Embryonic facial prominence (tissue), 1 donor: ENCODE data around the gene MED12L.

Experiments
- DNase-seq: peaks from one replicate; pipeline ENCODE4 v3.0.0-alpha.2; 2016; ENCODE audit errors: extremely low spot score

MED12L gene

DNA sequence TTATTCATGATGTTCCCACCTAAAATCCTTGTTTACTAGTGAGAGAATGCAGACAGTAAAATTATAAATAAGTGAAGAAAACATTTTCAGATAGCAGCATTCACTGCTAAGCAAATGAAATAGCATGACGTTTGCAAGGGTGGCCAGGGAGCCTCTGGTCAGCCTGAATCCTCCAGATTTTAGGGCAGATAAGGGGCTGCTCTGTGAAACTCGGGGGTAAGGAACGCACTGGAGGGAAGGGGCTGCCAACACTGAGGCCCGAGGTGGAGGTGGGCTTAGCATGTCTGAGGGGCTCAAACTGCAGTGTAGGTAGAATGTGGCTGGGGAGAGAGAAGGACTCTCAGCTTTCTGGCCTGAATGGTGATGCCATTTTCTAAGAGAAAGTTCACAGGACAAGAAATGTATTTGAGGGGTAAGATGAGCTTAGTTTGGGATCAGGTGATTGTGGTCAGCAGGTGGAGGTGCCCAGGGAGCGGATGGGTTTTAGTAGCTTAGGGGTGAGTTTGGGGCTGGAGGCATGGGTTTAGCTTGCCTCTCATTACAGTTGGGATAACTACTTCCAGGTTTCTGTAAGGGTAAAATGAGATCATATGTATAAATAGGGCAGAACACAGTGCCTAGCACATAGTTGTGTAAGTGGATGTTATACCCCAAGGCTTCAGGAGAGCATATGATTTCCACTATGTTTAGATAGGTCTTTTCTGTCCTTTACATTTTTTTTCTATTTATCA lies 97.0 kb downstream of the MED12L start:
- no peak for DNase-seq

DNA sequence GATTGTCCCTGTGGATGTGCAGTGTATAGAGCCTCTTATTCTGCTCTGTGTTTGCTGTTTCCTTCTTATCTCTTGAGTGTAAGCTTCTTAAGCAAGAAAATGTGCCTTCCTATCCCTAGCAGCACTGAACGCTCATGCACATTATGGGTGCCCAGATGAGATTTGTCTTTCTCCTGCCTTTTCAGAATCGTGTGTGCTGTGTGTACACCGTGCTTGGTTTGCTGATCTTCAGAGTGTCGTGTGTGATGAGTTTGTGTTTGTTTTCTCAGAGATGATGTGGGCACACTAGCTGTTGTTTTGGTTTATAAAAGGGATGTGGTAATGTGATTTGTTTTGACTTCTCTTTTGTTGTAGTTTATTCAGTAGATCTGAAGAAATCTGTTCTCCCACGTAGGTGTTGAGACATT lies 97.8 kb downstream of the MED12L start:
- DNase-seq = no peak

DNA sequence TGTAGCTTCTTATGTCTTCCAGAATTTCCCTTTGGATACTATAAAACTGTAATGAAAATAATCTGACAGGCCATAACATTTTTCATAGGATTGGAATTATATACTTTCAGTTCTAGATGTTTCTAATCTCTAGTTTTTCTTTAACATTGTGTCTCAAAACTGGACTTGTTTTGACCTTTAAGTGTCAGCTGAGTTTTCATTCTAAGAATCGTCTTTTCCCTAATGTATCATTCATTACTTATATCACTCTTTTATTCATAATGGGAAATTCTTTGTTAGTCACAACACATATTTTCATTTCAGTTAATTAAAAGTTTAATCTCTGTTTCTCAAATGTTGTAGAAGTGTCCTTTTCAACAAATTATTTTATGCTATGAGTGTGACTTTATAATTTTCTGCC lies 105.6 kb downstream of the MED12L start:
- no peak for DNase-seq

DNA sequence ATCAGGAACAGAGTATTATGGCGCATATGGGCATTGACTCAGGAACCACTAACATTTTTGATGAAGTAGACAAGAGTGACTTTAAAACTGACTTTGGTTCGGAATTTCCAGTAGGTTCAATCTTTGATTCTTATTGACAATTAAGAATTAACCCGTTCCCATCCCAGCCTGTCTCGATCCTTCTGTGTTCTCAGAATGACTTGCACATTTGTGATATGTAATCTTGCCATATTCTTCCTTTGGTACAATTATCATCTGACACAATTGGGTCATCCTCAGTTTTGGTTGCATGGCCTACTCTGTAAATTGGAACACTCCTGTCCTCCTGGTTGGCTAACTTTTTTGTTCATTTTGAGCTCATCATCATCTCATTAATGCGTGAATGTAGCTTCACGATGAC lies 107.1 kb downstream of the MED12L start:
- DNase-seq = no peak

DNA sequence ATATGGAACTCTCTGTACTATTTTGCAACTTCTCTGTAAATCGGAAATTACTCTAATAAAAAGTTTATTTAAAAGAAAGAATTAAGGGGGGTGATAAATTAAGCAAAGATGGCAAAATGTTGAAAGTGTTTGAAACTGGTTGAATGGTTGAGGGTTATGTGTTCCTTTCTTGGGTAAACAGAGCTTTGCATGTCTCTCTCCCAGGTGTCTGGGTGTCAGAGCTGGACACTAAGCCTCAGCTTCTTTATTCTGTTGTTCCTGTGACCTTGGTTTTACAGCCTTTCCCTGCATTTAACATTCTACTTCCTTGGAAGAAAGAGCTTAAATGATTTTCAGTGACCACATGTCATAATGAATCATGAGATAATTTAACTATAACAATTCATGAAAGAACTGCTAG lies 110.4 kb downstream of the MED12L start:
- DNase-seq = no peak

DNA sequence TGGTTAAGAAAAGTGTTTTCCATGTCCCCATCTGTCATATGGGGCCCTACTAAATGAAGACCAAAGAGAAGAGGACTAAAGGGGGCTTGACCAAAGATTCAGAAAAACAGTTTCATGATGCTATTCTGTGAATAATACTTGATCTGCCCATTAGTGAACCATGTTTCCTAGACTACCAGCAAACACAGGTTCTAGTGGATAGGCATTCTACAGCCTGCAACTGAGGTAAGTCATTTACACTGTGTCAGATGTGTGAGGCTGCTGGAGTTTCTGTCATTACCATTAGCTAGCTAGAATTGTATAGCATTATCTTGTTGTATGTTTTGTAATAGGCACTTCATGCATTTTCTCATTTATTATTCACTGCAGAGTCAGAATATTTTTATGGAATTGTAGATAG lies 111.0 kb downstream of the MED12L start:
- DNase-seq = no peak

DNA sequence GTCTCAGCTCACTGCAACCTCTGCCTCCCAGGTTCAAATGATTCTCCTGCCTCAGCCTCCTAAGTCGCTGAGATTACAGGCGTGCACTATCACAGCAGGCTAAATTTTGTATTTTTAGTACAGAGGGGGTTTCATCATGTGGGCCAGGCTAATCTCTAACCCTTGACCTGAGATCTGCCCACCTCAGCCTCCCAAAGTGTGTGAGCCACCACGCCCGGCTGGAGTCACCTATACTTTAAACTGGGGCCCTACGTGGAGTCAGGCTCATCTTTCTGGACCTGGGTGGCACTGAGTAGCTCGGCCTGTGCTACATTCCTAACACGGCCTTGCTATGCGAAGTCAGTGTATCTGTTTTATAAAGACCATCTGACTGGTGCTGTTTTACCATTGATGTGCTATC lies 111.8 kb downstream of the MED12L start:
- DNase-seq = no peak

DNA sequence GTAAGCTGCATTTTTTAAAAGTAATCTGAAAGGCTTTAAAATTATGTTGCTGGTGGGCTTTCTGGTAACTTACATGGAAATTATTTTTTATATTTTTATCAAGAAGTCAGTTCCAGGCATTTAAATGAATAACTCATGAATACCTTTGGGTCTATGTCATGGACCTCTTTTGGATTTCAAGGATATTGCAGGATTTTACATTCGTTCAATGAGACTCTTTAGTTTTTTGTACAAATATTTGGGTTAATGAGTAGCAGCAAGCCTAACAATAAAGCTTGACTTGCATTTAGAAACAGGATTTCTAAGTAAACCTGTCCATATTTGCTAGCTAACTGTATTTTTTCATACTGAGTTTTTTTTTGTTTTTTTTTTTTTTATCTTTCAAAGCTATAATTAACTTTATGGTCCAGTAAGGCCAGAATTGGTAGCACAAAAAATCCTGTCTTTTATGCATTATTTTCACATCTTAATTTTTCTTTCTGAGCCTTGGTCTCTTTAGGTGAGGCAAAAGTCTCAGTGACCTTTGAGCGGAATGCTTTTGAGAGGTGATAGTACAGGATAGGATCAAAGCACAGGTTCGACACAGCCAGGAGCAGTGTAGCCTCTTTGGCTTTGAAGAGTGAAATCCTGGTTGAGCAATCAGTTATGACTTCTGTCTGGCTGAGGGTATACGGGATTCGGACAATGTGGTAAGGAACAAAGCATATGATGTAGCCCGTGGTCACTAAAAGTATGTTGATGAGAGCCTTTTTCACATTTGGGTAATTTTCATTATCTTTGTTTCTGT lies 112.7 kb downstream of the MED12L start:
- DNase-seq = no peak

DNA sequence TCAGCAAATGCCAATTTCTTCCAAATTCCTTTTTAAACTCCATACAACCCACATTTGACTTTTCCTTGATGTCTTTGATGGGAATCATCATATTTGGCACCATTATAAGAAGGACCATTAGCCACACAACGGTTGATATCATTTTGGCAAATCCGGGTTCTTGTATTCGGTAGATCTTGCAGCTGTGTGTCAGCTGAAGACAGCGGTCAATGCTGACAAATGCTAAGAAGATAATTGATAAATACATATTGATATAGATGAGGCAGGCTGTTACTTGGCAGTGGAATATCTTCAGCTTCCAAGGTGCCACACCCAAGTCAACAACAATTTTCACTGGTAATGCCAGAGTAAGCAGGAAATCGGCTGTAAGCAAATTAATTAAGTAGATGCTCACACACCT lies 113.4 kb downstream of the MED12L start:
- DNase-seq = no peak

DNA sequence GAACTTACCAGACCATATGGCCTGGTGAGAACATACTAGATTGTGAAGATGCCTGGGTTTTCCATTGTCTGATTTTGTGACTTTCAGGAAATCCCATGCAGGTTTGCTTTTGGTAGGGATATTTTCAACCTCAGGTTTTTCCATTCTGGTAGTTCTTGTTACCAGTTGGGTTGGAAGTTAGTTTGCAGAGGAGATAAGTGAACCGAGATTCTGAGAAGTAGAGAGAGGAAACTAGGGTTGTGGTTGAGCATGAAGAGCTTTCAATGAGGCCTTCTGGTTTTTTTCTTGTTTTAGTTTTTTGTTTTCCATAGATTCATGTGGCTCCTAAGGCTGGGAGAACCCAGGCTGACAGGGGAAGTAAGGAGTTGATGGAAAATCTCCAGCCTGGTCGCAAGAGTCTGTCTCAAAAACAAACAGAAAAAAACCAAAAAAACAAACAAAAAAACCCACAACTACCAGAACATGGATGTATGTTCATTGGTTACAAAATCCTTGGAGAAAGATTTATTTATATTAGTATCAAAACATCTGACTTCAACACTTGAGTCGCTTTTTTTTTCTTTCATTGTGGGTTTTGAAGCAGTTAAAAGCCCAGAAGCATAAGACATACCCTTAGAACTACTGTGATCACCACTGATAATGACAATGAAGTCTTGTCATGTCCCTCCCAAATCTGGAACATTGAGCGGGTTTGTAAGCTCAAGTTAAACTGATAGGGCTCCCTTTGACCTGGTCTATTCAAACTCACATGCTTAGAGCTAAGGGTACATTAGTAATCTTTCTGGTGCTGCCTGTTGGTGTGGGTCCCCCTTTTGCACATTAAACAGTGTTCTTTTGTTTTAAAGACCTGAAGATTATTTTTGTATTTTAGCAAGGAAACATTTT lies 114.3 kb downstream of the MED12L start:
- no peak for DNase-seq

DNA sequence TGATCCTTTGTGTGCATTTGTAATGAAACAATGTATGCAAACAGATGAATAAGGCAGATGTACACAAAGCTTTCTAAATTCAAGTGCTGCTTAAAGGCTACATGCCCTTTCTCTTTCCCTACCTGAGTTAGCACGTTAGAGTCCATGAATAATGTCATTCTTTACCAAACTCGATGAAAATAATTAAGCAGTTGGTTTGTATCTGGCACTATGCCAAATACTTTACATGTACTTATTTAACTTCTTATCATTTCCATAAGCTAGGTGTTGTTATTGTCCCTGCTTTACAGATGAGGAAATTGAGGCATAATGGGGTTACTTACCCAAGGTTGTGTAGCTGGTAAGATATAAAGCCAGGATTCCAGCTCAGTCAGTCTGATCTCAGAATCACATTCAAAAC lies 115.1 kb downstream of the MED12L start:
- DNase-seq = no peak

DNA sequence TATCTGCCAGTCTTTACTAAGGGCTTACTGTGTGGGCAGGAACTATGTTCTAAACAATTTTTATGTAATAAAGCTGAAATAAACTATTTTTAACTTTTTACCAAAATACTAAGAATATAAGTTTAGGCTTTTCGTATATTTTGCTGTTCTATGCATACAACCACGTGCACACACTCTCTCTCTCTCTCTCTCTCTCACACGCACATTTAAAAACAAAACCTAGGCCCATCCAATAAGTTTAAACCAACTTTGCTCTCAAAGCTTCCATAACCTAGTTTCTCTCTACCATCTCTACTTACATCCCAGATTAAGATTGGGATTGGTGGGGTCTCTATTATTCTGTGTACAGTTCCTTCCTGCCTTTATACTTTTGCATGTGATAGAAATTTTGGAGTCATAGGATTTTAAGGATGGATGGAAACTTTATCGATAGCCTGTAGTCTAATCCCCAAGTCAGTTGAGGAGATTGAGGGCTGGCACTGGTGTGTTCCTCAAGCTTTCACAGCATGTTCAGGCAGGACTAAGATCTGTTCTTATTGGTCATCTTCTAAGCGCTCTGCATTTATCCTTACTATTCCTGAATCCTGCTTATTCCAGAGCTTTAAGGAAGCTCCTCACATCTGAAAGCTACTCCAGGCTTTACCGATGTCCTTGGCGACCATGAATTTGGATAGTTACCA lies 115.7 kb downstream of the MED12L start:
- no peak for DNase-seq

DNA sequence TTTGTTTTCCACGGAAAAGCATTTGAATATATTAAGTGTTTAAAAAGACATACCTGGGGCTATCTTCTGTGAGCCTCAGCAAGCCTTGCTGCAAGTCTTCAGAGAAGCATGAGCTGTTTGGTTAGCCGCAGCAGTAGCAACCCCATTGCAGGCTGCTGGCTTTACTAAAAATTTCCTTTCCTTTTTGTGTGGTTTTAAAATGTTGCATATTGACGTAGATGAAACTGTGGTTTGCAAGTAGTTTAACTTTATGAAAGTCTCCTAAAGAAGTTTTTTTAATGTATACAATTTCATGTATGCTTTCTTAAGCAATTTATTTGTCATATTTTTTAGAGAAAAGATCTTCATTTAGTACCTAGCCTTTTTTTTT lies 117.6 kb downstream of the MED12L start, which contains the start of gene GPR171:
Gene GPR171, minus strand, starts transcription at position 166 of the 370 bp plus-strand sequence. CDS start 3,830 bp downstream, outside the sequence.
- no peak for DNase-seq

DNA sequence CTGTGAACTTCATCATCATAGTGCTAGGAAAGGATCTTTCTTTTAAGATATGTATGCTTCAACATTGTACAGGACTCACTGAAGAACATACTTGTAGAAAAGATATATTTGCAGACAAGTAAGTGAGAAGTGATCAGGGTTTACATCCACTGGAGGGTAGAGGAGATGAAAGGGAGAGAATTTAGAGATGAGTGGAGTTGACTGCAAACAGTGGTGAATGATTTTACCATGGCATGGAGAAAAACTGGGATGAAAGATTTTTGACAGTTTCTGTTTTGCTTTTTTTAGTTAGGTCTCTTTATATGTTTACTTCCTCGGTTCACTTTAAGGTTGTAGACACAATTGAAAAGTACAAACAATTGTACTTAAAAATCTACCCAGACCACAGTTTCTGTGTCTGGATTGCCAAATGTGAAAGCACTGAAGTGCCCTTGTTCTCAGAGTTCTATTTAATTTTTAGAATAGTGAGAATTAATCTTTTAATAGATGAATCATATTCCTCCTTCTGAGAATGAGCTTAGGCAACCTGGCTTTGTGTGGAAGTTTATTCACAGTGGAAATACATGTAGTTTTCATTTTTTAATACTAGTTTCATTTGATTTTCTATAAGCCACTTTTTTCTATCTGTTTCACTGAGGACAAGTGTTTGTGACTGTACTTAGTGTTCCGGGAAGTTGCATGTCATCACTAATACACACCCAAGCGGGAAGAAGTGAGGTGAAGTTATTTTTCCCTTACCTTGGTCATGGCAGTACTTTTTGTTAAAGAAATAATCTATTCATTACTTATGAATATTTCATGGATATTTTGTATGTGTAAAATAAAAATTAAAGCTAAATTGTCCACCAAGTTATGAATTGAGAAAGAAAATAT lies 119.3 kb downstream of the MED12L start:
- DNase-seq = no peak

DNA sequence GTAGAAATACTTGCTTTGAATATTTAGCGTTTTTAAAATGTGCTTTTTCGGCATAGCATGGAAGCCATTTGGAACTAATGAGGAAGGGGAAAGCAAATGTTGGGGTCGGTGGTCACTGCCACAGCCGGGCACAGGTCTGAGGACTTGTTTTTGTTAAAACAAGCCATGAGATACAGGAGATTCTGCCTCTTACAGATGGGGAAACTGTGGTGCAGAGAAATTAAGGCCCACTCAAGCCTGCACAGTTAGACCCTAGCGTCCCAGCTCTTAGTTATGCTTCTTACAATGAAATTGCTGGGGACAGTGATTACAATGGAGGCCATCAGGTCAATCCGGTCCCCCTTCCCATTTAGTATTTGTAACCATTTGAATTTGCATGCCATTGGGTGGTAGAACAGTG lies 120.0 kb downstream of the MED12L start:
- DNase-seq = no peak

DNA sequence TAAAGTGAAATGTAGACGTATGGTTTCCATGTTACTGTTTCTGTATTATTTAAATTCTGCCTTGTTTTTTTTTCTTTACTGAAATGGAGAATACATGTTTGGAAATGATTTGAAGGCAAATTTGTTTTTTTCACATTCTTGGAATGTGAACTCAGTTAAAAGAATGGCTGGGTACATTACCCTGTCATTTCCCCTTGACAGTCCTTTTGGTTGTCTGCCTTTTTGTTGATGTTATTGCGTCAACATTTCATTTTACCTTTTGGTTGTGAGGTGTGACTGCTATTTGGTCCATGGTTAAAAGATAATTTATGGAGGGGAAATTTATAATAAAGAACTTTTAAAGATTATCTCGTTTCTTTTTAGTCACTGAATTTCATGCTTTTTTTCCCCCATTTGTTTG lies 120.7 kb downstream of the MED12L start:
- no peak for DNase-seq

DNA sequence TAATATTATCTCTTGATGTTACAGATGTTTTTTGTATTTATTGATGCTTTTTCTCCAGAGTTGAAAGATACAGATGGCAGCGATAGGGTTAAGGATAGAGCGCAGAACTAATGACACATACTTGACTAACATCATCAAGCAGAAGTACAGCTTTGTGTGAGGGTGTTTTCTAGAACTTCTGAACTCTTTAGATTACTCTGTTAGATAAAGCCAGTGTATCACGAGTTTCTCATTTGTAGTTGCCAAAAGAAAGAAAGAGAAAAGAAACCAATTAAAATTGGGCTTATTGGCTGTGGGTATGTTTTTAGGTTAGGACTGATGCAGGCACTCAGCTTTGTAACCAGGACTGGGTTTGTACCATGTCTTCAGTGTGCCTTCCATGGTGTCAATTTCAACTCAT lies 124.2 kb downstream of the MED12L start:
- DNase-seq = no peak

DNA sequence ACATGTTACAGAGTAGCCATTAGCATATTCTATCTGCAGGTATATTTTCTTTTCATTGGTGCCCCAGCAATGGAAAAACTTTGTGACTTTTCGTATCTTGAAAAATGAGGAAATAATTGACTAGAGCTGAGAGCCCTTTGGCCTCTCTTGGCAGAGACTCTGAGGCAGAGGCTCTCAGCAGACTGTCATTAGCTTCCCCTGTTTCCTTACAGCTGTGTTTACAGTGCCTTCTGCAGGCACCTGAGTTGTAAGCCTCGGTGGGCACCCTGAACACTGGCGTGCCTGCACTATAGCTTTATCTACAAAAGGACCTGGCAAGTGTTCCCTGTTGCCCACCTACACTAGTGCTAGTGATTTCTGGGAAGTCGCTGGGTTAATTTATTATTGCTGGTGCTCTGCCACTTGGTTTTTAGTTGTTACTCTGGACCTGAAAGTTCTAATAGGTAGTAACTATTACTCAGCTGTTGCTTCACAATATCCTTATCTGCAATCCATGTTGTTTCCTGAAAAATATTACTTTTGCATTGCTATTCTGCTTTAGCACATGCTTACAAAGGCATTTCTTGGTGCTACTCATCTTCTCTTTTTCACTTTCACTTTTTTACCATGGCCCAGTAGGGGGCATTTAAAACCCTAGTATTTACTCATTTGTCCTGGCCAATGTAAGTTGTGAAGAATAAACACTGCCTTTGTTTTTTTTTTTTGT lies 125.4 kb downstream of the MED12L start:
- no peak for DNase-seq

DNA sequence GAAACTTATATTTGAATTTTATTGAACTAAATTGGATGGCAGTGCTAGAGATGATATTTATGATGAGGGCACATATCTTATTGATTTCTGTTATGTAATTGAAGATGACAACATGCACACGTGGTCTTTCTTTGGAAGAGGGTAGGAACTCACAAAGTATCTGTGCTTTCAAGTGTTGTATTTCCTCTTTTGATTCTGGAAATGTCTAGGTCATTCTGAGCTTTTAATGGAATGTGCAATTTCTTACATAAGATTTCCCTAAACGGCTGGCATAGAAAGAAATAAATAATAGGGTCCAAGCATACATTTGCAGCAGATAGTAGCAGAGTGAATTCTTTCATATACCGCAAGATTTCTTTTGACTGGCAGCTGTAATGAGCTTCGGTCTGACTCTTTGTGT lies 127.7 kb downstream of the MED12L start:
- DNase-seq = no peak

DNA sequence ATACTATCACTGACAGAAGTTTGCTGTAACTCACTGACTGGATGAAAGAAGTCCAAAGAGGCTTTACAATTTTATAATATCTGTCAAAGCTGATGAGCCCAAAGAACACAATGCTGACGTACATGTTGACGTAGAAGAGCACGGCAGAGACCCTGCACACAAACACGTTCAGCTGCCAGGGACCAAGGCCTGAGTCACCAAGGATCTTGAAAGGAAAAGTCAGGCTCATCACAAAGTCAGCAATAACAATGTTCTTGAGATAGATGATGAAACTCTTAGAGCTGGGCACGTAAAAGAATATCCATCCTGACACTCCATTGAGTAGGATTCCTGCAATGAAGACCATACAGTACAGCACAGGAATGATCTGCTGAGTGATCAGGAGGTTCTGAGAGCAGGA lies 128.4 kb downstream of the MED12L start:
- DNase-seq = no peak
